Measurements from ENCODE around the gene HAPLN2.

The HAPLN2 gene

DNA sequence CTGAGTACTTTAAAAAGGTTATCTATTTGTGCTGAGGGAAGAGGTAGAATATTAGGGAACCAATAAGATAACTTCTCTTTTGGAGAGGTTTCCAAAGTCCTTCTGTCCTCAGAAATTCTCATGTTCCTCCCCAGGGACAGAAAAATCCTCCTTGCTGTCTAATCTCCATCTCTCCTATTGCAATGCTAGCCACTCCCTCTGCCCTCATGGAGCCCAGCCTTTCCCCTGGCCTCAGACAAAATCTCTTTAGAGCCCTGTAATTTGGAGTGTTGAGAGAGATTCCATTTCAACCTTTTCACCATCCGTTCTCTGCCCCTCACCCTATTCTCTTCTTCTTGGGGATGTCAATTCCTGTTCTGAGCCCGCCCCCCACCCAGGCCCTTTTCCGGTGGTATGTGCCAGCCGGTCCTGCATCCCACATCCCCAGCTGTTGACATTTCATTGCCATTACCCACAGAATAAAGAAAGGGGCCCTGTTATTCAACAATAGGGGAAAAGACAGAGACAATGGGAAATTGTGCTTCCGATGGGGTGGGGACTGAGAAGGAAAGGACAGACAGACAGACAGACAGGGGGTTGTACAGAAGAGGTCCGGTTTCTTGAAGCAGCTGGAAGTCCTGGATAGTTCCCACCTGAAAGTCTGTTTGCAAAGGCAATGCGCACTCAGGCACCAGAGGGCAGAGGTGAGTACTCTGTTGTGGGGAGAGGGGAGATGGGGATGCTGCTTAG, at the start of gene HAPLN2:
Gene HAPLN2, plus strand, starts transcription at position 563 of the 729 bp plus-strand sequence. CDS start 4,076 bp downstream, outside the sequence.
- no peak within 1 kb of the TSS for H3K4me3 ChIP-seq (ENCODE audit: low read length)
- TF ChIP-seq ZNF274 (IDR thresholded peaks at IDR 0.05; ENCODE audit: low read depth, low read length), result no peak

DNA sequence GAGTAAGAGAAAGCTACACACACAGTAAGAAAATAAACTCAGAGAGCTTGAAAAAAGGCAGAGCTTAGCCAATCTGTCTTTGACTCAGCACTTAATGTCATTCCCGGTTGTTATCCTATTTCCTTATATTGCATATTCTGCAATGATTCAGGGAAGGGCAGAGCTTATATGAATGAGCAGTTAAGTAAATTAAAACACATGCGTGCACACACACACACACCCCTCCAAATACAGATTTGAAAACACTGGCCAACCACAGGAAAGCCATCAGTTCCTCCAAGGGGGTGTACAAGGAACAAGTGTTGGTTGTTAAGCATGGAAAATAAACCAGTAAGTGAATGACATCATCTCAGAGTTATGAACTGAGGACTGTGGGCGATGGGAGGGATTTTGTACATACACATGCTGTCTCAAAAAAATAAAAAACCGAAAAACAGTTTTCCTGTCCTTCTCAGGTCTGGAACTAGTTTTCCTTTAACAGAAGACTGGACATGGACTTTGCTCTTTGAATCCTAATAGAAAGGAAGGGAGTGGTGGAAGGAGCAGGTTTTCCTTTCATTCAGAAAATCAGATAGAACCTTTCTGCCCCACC, 47.9 kb upstream of the HAPLN2 start:
- no peak for TF ChIP-seq ZNF274 (IDR thresholded peaks at IDR 0.05; ENCODE audit: low read depth, low read length)
- peak overlapping the region; percentile 76 for H3K4me3 ChIP-seq (ENCODE audit: low read length)

DNA sequence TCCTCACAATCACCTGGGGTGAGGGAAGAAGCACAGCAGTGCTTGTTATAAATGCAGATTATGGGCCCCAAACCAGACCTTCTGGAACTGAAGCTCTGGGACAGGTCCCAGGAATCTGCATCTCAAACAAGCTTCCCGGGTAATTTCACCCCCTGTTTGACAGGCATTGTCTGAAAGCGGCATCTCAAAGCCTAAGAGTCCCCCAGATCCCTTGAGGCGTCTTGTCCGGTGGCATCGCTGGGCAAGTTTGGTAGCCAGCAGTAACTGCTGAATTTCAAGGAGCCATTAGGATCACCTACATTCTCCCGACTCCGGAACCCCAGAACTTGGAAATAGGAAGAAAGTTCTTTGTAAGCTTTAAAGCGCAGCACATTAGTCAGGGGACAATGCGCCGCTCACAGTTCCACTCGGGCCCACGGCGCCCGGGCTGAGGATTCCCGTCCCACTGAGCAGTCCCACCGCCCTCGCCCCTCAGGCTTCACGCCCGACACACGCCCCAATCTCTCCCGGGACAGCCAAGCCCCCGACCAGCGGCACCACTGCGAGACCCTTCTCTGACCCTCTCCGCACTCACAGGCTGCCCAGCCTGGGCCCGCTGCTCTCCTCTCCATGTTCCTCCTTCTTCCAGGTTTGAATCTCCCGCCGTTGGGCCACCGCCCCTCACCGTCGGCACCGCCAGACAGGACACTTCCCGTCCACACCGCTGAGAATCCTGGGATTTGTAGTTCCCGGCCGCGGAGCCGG, 47.1 kb upstream of the HAPLN2 start, which contains the start of gene IQGAP3:
Gene IQGAP3, minus strand, starts transcription at position 647 of the 744 bp plus-strand sequence. Its CDS starts 36 bp downstream, at position 611.
- TF ChIP-seq ZNF274 (IDR thresholded peaks at IDR 0.05; ENCODE audit: low read depth, low read length), result no peak
- peak within 1 kb of the TSS; percentile 76 for H3K4me3 ChIP-seq (ENCODE audit: low read length)

DNA sequence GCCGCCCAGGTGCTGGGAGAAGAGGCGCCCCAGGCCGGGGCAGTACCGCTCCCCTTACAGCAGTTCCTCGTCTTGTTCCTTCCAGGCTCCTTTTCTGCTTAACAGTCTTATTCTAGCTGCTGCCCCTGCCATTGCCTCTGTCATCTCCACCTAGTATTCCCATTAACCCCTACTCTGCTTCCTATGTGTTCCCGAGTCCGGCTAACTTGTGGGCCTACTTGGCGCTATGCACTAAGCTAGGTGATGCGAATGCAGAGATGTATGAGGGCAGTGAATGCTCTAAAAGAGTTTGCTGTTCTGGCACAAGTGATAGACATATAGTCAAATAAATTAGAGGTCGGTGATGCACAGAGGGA, 46.6 kb upstream of the HAPLN2 start:
- no peak for TF ChIP-seq ZNF274 (IDR thresholded peaks at IDR 0.05; ENCODE audit: low read depth, low read length)
- peak overlapping the region; percentile 76; the same call in 1 of the 2 replicates for H3K4me3 ChIP-seq (ENCODE audit: low read length)

DNA sequence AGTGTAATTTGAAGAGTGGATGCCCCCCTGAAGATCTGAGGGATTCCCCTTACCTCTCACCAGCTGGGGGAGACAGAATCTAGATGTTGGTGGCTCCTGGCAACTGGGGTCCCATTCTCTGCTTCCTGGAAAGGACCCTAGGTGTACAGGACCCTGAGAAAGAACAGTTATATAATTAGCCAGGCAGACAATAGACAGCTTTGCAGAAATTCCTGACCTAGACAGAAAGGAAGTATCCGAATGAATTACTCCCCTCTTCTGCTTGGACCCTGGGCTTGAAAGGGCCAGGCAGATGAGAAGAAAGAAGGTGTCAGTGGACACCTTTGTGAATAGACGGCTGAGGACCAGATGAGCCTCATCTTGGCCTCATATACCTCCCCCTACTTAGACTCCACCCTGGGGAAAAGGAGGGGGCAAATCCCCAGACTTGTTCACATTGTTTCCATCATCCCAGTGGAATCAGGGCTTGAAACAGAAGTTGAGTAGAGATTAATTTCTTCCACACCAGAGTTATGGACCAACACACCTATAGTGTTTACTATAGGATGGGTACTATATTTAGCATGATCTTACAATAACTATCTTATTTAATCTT, 45.1 kb upstream of the HAPLN2 start:
- H3K4me3 ChIP-seq (ENCODE audit: low read length), result no peak overlapping the region
- no peak for TF ChIP-seq ZNF274 (IDR thresholded peaks at IDR 0.05; ENCODE audit: low read depth, low read length)

DNA sequence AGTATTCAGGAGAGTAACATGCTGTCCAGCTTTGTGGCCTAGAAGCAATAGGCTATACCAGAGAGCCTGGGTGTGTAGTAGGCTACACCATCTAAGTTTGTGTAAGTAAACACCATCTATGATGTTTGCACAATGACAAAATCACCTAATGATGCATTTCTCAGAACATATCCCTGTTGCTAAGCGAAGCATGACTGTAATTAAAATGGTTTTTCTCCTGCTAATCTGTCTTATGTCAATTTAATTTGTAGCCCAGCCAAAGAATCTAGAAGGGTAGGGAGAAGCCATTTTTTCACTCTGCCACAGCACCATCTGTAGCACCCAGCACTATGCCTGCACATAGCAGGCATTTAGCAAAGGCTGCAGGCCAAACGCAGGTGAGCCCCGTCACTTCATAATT, 41.7 kb upstream of the HAPLN2 start:
- H3K4me3 ChIP-seq (ENCODE audit: low read length), result no peak overlapping the region
- no peak for TF ChIP-seq ZNF274 (IDR thresholded peaks at IDR 0.05; ENCODE audit: low read depth, low read length)

DNA sequence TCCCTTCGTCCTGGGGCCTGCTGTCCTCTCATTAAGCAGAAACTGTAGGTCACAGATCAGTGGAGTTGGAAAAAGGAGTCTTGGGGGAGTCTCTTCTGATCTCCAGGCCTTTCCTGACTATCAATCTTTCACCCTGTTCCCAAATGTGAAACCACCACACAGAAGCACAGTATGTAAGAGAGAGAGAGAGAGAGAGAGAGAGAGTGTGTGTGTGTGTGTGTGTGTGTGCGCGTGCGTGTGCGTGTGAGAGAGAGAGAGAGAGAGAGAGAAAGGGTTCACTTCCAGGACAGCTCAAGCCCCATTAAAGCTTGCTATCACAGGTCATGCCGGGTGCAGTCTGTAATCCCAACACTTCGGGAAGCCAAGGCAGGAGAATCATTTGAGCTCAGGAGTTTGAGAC, 41.2 kb upstream of the HAPLN2 start:
- no peak for TF ChIP-seq ZNF274 (IDR thresholded peaks at IDR 0.05; ENCODE audit: low read depth, low read length)
- H3K4me3 ChIP-seq (ENCODE audit: low read length), result no peak overlapping the region

DNA sequence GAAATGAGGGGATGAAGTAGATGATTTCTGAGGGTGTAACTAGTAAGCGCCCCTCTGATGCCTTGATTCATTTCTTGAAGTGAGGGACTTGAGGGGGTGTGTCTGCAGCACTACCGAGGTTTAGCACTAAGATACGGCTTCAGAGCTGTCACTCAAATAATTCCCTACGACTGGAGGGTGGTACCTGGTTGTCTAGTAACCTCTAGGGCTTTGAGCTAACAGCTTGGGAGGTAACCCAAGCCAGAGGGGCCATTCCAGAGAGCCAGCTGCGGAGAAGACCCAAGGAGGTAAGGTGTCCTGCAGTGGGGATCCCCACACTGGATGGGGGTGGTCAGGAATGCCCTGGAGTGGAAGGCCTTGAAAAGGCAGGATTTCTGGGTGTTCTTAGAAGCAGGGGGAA, 39.7 kb upstream of the HAPLN2 start, which contains the start of gene TTC24:
Gene TTC24, plus strand, starts transcription at position 252 of the 400 bp plus-strand sequence. CDS start 1,642 bp downstream, outside the sequence.
- H3K4me3 ChIP-seq (ENCODE audit: low read length), result no peak within 1 kb of the TSS
- TF ChIP-seq ZNF274 (IDR thresholded peaks at IDR 0.05; ENCODE audit: low read depth, low read length), result no peak

DNA sequence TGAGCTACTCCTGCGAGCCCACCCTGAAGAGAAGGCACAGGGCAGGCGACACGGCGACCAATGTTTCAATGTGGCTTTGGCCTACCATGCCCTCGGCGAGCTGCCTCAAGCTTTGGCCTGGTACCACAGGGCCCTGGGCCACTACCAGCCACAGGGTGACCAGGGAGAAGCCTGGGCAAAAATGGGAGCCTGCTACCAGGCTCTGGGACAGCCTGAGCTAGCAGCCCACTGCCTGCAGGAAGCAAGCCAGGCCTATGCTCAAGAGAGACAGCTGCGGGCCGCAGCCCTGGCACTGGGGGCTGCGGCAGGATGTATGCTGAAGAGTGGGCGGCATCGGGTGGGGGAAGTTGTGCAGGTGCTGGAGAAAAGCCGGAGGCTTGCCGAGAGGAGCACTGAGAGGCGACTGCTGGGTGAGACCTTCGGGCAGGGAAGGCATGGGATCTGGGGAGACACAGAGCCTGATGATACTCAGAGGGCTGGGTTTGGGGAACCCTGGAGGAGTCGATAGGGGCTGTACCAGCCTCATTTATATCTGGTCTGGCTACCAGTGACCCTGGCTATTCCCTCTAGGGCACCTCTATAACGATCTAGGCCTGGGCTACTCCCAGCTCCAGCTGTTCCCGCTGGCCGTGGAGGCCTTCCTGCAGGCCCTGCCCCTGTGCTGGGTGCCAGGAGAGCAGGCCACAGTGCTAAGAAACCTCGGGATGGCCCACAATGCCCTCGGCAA, 37.4 kb upstream of the HAPLN2 start:
- TF ChIP-seq ZNF274 (IDR thresholded peaks at IDR 0.05; ENCODE audit: low read depth, low read length), result no peak
- peak overlapping the region; percentile 5; the same call in 1 of the 2 replicates for H3K4me3 ChIP-seq (ENCODE audit: low read length)

DNA sequence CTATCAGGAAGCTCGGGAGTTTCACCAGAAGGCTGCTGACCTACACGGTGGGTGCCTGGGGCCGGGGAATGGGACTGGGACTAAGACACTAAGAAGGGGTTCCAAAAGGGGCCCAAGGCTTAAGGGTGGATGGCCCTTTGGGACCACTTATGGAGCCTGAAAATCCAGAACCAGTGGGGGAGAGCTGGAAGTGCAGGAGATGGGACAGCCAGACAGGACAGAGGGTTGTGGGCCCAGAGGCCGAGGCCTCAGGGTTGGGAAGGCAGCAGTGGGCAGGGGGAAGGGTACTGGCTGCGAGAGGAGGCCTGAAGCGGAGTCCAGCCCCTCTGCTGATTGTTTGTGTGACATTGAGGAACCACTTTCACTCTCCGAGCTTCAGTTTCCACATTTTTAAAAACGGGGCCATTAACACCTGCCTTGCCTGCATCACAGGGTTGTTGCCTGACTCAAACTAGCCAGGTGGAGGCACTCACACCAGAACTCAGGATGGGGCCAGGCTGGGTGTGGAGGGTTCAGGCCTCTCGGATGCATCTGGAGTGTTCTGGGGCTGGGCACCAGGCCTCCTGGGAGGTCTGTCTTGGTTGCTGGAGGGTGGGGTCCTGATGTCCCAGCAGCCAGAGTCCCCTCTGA, 36.7 kb upstream of the HAPLN2 start:
- peak overlapping the region; percentile 5; the same call in 1 of the 2 replicates for H3K4me3 ChIP-seq (ENCODE audit: low read length)
- no peak for TF ChIP-seq ZNF274 (IDR thresholded peaks at IDR 0.05; ENCODE audit: low read depth, low read length)

DNA sequence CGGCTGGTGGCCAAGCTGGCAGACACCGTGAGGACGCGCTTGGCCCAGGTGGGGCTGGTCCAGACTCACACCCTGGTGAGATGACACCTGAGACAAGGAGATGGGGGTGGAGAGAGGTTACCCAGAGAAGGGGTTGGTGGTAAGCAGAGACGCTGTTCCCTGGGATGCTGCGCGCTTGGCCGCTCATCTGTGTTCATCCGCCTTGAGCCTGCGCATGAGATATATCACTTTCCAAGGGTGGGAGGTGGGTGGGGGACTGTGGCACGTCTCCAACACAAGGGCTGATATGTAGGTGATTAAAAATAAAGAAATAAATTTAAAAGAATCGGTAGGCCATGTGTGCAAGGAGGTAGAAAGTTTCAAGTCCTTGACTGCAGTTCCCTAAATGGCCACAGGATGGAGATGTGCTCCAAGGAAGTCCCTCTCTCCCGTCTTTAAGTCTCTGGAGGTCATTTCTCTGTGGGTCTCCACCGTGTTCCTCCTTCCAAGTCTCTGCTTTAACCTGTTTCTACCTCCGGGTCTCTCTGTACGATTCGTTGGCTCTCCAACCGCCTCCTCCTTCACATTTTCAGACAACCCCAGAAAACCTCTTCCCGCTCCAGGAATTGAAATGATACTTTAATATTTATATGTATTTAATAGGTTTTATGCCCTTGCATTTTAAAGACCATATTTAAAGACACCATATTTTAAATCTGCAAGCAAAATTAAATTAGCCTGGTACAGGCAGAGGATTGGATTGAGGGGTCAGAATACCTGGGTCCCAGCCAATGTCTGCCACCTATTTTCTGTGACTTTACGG, 35.2 kb upstream of the HAPLN2 start:
- no peak overlapping the region for H3K4me3 ChIP-seq (ENCODE audit: low read length)
- TF ChIP-seq ZNF274 (IDR thresholded peaks at IDR 0.05; ENCODE audit: low read depth, low read length), result no peak

DNA sequence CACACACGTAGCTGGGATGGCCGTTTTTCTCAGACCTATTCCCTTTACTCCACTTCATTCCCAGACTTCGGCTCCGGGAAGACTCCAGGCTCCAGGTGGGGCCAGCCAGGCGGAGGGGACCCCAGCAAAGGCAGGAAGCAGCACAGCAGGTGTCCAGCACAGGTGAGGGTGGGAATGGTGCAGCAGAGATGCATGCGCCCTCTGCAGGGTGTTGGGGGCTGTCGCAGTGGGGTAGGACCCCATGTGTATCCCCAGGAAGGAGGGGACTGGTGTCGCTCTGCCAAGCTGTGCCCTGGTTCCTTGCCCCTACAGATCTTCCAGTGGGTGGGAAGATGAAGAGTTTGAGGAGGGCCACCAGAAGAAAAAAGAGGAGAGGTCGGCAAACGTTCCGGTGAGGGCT, 34.4 kb upstream of the HAPLN2 start:
- TF ChIP-seq ZNF274 (IDR thresholded peaks at IDR 0.05; ENCODE audit: low read depth, low read length), result no peak

More for the DNA sequence above, 34.4 kb upstream of the HAPLN2 start:
- no peak overlapping the region for H3K4me3 ChIP-seq (ENCODE audit: low read length)

All from GM08714 (cell line).